WTC11 (cell line): ENCODE data around the gene HNRNPAB. TPM values are rescaled to one million over a fixed set of nuclear protein-coding genes. Genes with fewer than 3 reads are reported as not detected.
A peak's percentile ranks its signal among the peaks of the same experiment; 100 is the strongest.

Source experiments
- ATAC-seq: fragments of 200-7000 bp; cut with Tn5 transposase; 2 replicates; pipeline ENCODE4 v1.10.0; 2021; ENCODE audit warnings: mild to moderate bottlenecking, moderate library complexity
- CTCF ChIA-PET: fragments of 300-600 bp; sonication (Branson Sonifier 250); formaldehyde crosslinking; loops from one replicate; lab custom pipeline; 2021; ENCODE audit warnings: antibody characterized with exemption; lab: Charles Lee
- POLR2A ChIA-PET: fragments of 350-600 bp; sonication (Branson Sonifier 250); formaldehyde crosslinking; loops from one replicate; lab custom pipeline; 2021; ENCODE audit warnings: antibody characterized with exemption; lab: Charles Lee
- DNase-seq: peaks from one replicate; pipeline ENCODE4 v3.0.0; 2021; ENCODE audit warnings: low spot score
- H3K27ac Mint-ChIP-seq: 2 replicates; pipeline ENCODE4 v1.8.0; 2021; ENCODE audit warnings: mixed read lengths
- H3K27me3 Mint-ChIP-seq: 2 replicates; pipeline ENCODE4 v1.8.0; 2021; ENCODE audit warnings: low read depth, mild to moderate bottlenecking, moderate library complexity, mixed read lengths
- H3K36me3 Mint-ChIP-seq: 2 replicates; pipeline ENCODE4 v1.8.0; 2021; ENCODE audit warnings: mixed read lengths
- H3K4me1 Mint-ChIP-seq: 2 replicates; pipeline ENCODE4 v1.8.0; 2022; ENCODE audit warnings: mixed read lengths
- H3K4me3 Mint-ChIP-seq: 2 replicates; pipeline ENCODE4 v1.8.0; 2021; ENCODE audit warnings: mild to moderate bottlenecking, moderate library complexity, mixed read lengths
- H3K9me3 Mint-ChIP-seq: 2 replicates; pipeline ENCODE4 v1.8.0; 2021; ENCODE audit warnings: mixed read lengths
- ARID4B ChIP-seq: sonication (generic); formaldehyde crosslinking; IDR thresholded peaks from 2 replicates; pipeline ENCODE4 v1.8.0; 2023; ENCODE audit warnings: missing genetic modification reagents, mild to moderate bottlenecking, borderline replicate concordance
- ATF2 ChIP-seq: sonication (generic); formaldehyde crosslinking; IDR thresholded peaks from 2 replicates; pipeline ENCODE4 v1.8.1; 2022; ENCODE audit warnings: low read depth, missing genetic modification reagents, borderline replicate concordance
- CREB1 ChIP-seq: sonication (generic); formaldehyde crosslinking; IDR thresholded peaks from 2 replicates; pipeline ENCODE4 v1.8.0; 2023; ENCODE audit warnings: mild to moderate bottlenecking, missing genetic modification reagents
- GRHL2 ChIP-seq: fragments of 250-450 bp; sonication (Bioruptor Pico); IDR thresholded peaks from 2 replicates; pipeline ENCODE4 v1.8.0; 2022; ENCODE audit warnings: mild to moderate bottlenecking, moderate library complexity; ENCODE audit not compliant: insufficient replicate concordance, severe bottlenecking
- MAX ChIP-seq: sonication (generic); formaldehyde crosslinking; IDR thresholded peaks from 2 replicates; pipeline ENCODE4 v1.8.0; 2022; ENCODE audit warnings: mild to moderate bottlenecking, missing genetic modification reagents
- MXD4 ChIP-seq: fragments of 250-450 bp; sonication (Bioruptor Pico); IDR thresholded peaks from 2 replicates; pipeline ENCODE4 v1.8.0; 2021; ENCODE audit warnings: mild to moderate bottlenecking, moderate library complexity, borderline replicate concordance
- NFYB ChIP-seq: sonication (generic); formaldehyde crosslinking; conservative IDR thresholded peaks from 2 replicates; pipeline ENCODE4 v1.8.0; 2022; ENCODE audit warnings: low read depth, missing genetic modification reagents
- NR2C2 ChIP-seq: sonication (generic); formaldehyde crosslinking; IDR thresholded peaks from 2 replicates; pipeline ENCODE4 v1.8.0; 2022; ENCODE audit warnings: mild to moderate bottlenecking, missing genetic modification reagents
- RORB ChIP-seq: fragments of 250-450 bp; sonication (Bioruptor Pico); IDR thresholded peaks from 2 replicates; pipeline ENCODE4 v1.9.0; 2021; ENCODE audit warnings: mild to moderate bottlenecking
- SMAD4 ChIP-seq: sonication (generic); formaldehyde crosslinking; IDR thresholded peaks from 2 replicates; pipeline ENCODE4 v1.8.0; 2022; ENCODE audit warnings: mild to moderate bottlenecking, missing genetic modification reagents
- SOX15 ChIP-seq: fragments of 250-450 bp; sonication (Bioruptor Pico); IDR thresholded peaks from 2 replicates; pipeline ENCODE4 v1.9.0; 2021; ENCODE audit warnings: mild to moderate bottlenecking
- TEAD4 ChIP-seq: sonication (generic); formaldehyde crosslinking; IDR thresholded peaks from 2 replicates; pipeline ENCODE4 v1.8.0; 2022; ENCODE audit warnings: mild to moderate bottlenecking, missing genetic modification reagents
- TP53 ChIP-seq: sonication (generic); formaldehyde crosslinking; IDR thresholded peaks from 2 replicates; pipeline ENCODE4 v1.8.1; 2023; ENCODE audit warnings: mild to moderate bottlenecking, missing genetic modification reagents
- USF2 ChIP-seq: sonication (generic); formaldehyde crosslinking; IDR thresholded peaks from 2 replicates; pipeline ENCODE4 v1.8.1; 2023; ENCODE audit warnings: mild to moderate bottlenecking, missing genetic modification reagents, moderate library complexity
- ZNF317 ChIP-seq: sonication (generic); formaldehyde crosslinking; IDR thresholded peaks from 2 replicates; pipeline ENCODE4 v1.8.1; 2023; ENCODE audit warnings: low read depth, mild to moderate bottlenecking, moderate library complexity, missing genetic modification reagents, borderline replicate concordance
- ZNF532 ChIP-seq: fragments of 250-450 bp; sonication (Bioruptor Pico); IDR thresholded peaks from 2 replicates; pipeline ENCODE4 v1.9.0; 2021; ENCODE audit warnings: mild to moderate bottlenecking, borderline replicate concordance
- total RNA-seq: library from RNA; stranded (reverse); gene quantifications from 3 replicates; pipeline ENCODE4 v1.2.3, GENCODE V29; 2021

Gene HNRNPAB
- total RNA-seq, 1 experiment from 2014 or later, result 457 TPM

GRCh38 chr5:178209334-178210072 is 5.2 kb downstream of the HNRNPAB start:
- POLR2A ChIA-PET, result interaction anchor here (0.6 to 1.8 kb wide), 3 partner anchors 26 to 416 kb away, joined by 3 to 7 read pairs (median 3); no protein-coding TSS in a partner anchor

More at GRCh38 chr5:178209334-178210072, 5.2 kb downstream of the HNRNPAB start:
- TF ChIP-seq ZNF532 (CRISPR knock-in tag), result no peak
- TF ChIP-seq ZNF317 (CRISPR knock-in tag), result no peak
- no peak for TF ChIP-seq SMAD4 (CRISPR knock-in tag)
- TF ChIP-seq NR2C2 (CRISPR knock-in tag), result no peak
- no peak for TF ChIP-seq TEAD4 (CRISPR knock-in tag)
- TF ChIP-seq TP53 (CRISPR knock-in tag), result no peak
- no peak for TF ChIP-seq ARID4B
- TF ChIP-seq ATF2 (CRISPR knock-in tag), result no peak
- no peak for TF ChIP-seq GRHL2 (CRISPR knock-in tag)
- TF ChIP-seq MAX (CRISPR knock-in tag), result no peak
- TF ChIP-seq USF2 (CRISPR knock-in tag), result no peak
- no peak for TF ChIP-seq CREB1
- no peak for TF ChIP-seq SOX15 (CRISPR knock-in tag)
- TF ChIP-seq MXD4, result no peak
- TF ChIP-seq RORB (CRISPR knock-in tag), result no peak
- TF ChIP-seq NFYB, result no peak
- Mint-ChIP-seq H3K36me3 (peaks cover 88% of the 10 kb centered on the region), H3K4me1 (peaks cover 21% of the 10 kb centered on the region), H3K4me3 (no peak overlapping the region), H3K9me3 (no peaks in the 10 kb centered on the region), H3K27ac (peak overlapping the region; percentile 26; the same call in 1 of the 2 replicates), H3K27me3 (no peaks in the 10 kb centered on the region)
- DNase-seq (peak; percentile 5), ATAC-seq (no peak)
- CTCF ChIA-PET, result interaction anchor here (0.9 to 1.3 kb wide), 4 partner anchors 13 to 30 kb away, joined by 3 to 6 read pairs (median 4); partner anchors contain the start of gene PHYKPL
